ENCODE data around the gene CDH23.

Gene CDH23

DNA sequence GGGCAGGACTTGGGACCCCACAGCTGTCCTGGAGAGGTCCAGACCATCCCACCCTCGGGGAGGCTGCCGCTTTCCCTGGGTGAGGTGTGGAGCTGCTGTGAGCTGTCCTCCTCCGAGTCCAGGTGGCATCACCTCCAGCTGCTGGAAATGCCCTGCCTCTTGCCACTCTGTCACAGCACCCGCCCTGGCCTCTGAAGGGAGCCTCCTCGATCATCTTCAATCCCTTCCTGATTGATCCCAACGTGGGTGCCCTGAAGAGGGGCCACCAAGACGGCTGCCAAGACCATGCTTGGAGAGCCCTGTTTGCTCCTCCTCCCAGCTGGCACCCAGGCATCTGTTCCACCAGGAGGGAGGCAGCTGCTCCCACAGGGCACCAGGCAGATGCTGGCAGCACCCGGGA lies 318.3 kb downstream of the CDH23 start:
- no peak for DNase-seq

DNA sequence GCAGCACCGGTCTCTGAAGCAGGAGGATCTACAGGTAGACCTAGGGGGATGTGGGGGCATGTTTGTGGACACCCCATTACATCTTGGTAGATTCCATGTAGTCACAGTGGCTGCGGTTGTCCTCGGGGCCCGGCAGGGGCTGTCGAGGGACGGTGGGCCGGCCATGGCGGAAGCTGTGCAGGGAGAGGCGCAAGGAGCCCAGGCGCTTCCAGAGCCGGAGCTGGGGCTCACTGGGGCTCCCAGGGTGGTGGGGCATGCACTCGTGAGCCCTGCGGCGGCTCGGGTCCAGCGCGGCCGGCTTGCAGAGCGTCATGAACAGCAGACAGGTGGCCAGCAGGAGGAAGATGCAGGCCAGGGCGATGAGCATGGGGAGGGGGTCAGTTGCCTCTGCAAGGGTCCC lies 319.1 kb downstream of the CDH23 start:
- no peak for DNase-seq

GRCh38 chr10:71716426-71716825 lies 319.7 kb downstream of the CDH23 start:
- DNase-seq: no peak

- DNase-seq: no peak
Measured at GRCh38 chr10:71717056-71717455, 320.3 kb downstream of the CDH23 start.

DNA sequence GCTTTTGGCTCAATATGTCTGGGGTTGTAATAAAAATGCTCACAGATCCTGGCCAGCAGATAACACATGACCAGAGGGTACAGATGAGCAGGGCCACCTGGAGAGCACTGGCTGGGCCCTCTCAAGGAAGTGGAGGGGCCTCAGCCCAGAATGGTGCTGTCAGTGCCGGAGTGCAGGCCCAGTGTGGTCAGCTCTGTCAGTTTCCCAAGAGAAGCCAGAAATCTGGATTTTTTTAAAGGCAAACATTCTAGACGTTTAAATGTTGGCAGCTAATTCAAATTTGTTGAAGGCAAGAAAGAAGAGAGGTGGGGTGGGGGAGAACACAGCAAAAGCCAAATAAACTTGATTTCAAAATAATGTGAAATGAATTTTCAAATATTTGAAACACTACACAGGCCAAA lies 320.8 kb downstream of the CDH23 start:
- DNase-seq: no peak

DNA sequence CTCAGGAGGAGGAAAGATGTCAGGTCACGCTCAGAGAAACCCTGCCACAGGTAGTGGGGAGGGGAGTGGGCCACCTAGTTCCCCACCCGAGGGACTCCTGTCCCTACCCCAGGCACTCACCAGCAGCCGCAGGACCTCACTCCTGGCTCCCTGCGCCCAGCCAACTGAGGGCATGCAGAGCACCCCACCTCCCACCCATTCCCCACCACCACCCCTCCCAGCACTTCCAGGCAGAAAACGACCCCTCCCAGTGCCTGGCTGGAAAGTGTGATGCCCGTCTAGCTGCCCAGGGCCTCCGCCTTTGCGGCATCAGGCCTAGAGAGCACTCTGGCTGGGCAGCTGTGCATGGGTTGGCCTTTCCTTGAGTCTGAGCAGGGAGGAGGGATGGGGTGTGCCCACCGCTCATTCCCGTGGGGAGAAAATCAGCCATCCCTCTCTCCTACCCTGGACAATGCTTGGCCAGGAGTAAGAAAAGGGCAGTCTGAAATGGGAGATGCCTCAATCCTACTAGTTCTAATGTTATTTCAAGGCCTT lies 321.5 kb downstream of the CDH23 start:
- no peak for DNase-seq

- DNase-seq: no peak
Measured at GRCh38 chr10:71719042-71719441, 322.3 kb downstream of the CDH23 start.

- DNase-seq: no peak
Measured at GRCh38 chr10:71719464-71720201, 322.9 kb downstream of the CDH23 start, which contains the start of gene C10orf105. C10orf105 (minus strand) TSS chr10:71719778; CDS start chr10:71716337, 3,441 bp downstream.

DNA sequence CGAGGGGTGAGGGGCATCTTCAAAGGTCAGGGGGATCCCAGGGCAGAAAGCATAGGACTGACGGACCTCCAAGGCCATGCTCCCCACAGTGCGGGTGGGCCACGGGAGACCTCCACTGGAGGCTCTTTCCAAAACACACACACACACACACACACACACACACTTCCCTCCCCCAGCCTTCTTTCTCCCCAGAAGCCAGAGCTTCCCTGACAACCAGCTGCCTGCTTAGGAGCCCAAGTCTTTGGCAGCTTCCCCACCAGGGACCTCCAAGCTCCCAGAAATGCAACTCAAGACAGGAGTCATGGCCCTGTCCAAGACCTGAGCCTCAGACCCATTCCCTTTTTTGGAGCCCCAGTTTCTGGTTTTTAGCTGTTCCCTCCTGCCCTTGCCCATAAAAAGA lies 323.6 kb downstream of the CDH23 start:
- no peak for DNase-seq

GRCh38 chr10:71721313-71721712 lies 324.6 kb downstream of the CDH23 start:
- DNase-seq: no peak

GRCh38 chr10:71722849-71723248 lies 326.1 kb downstream of the CDH23 start:
- no peak for DNase-seq

- no peak for DNase-seq
Measured at GRCh38 chr10:71723311-71723710, 326.6 kb downstream of the CDH23 start.

DNA sequence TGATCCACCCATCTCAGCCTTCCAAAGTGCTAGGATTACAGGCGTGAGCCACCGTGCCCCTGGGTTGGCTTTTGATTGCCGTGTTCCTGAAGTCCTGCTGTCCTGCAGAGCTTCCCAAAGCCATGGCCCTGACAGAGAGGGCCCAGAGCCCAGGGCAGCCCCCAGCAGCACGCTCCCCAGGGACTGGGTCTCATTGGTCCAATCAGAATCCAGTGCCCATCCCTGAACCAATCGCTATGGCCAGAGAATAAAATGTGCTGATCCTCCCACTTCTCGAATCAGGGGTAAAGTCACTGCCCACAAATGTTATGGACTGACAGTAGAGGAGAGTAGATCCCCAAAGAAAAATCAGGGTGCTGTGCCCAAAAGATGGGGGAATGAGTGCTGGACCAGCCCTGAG lies 327.8 kb downstream of the CDH23 start:
- DNase-seq: no peak

DNA sequence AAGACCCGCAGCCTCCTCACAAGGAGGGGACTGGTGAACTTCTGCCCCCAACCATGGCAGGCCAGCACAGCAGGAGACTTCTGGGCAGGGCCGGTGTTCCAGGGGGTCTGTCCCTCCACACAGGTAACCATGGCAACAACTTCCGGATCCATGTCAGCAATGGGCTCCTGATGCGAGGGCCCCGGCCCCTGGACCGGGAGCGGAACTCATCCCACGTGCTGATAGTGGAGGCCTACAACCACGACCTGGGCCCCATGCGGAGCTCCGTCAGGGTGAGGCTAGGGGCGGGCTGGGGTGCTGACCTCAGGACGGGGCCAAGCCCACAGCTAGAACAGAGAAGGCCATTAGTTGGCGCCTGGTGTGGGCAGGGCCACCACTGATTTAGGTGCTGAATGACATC lies 328.5 kb downstream of the CDH23 start:
- DNase-seq: no peak

DNA sequence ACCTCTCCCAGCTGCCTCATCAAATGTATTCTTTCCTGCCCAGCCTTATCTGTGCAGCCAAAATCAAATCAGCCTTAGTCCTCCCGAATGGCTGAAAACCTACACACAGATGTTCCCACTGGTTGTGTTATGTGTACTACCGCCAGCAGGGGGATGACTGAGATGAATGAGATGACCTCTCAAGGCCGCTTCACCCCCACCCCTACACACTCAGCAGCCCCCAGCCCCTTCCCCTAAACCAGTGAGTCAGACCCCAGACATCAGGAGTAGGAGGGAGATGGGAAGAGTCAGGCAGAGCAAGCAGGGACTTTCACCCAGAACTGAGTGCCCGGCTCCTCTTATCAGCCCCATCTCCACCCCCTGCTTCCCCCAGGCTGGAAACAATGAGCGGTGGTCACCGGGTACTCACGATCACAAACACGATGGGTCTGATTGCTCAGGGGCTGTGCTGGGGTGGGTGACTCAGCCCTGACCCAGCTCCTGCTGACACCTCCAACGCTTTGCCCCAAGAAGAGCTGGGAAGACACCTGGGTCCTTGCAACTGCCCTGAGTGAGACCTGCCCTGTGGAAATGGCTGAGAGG lies 329.4 kb downstream of the CDH23 start:
- DNase-seq: no peak

DNA sequence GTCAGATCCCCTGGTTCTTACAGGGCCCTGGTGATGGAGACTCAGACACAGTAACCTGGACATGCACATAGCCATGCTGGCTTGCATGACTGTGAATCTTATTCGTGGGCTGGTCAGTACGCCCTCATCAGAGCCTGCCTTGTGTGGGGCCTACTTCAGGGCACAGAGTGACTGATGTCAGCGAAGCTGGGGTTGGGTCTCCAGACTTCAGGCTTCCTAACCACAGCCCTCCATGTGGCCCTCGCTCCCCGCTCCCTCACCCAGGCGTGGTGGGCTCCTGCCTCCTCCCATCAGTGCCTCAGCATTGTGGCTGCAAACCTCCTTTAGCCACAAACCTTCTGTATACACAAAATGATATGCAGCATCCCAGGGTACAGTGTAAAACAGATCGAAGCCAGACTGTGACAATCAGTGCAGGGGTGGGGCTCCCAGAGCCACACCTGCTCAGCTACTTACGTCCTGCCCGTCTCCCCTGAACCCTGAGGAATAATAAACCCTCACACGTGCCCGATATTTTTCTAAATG lies 329.9 kb downstream of the CDH23 start:
- no peak for DNase-seq

DNA sequence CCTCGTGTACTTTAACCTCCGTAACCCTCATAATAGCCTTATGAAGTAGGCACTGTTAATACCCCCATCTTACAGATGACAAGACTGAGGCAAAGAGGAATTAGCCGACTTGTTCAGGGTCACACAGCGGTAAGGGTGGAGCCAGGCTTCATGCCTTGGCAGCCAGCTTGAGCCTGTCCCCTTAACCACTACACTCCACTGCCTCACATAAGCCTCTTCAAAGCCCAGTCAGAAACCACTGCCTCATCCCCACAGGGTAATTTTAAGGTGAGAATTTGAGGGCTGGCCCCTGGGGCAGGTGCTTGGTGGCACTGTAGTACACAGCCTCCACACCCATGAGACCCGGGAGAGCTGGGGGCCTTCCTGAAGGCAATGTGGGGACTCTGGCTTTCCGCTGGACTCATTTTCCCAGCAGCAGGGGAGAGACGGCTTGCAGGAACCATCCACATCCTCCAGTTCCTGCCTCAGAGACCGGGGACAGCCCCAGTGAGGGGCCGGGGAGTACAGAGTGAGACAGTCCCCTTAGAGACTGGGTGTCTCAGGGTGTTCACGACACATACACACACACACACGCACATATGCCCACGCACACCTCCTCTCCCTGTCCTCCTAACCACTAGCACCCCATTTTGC lies 330.5 kb downstream of the CDH23 start:
- DNase-seq: no peak

- DNase-seq: peak; percentile 37
Measured at GRCh38 chr10:71727738-71728737, 331.3 kb downstream of the CDH23 start.

DNA sequence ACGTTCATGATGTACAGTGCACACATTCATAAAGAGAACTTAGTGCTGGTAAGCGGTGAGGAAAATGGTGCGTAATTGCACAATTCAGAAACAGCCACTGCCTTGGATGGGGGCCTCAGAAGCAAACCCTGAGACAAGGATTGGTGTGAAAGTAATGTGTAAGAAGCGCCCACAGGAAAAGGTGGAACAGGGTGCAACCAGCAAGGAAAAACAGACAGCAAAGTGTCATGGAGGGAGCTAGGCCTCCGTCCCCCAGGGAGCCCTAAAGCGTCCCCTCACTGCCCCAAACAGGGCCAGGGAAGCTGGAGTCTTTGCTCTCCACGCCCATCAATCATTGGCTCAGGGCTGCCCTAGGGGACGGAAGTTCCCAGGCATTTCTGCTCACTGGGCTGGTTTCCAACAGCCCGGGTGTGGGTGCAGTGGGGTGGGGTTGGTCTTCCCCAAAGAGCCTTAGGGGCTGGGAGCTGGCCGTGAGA lies 332.5 kb downstream of the CDH23 start:
- no peak for DNase-seq

- DNase-seq: no peak
Measured at GRCh38 chr10:71731791-71732190, 335.1 kb downstream of the CDH23 start.

DNA sequence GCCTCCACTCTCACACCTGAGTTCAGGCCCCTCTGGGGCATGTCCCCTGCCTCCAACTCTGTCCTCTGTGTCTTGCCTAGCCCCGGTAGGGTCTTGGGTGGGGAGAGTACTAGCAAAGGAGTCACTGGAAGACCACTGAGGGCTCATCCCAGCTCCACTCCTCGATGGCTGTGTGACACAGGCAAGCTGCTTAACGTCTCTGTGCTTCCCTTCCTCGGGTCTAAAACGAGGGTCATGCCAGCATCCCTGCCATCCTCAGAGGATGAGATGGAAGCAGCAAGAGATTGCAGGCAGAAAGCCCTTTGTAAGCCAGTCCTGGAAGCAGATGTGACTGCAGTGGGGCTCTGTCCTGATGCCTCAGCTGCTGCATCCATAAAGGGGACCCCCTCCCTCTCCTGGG lies 338.1 kb downstream of the CDH23 start:
- no peak for DNase-seq

All from DMS79 treated with DMSO at 0.1 percent for 48 hours (cell line).